Ovary (tissue), 9 donors: ENCODE results near the gene DIRAS1. TPM values are rescaled to one million over a fixed set of nuclear protein-coding genes. Genes with fewer than 3 reads are reported as not detected.

Source experiments
- DNase-seq, 5 donors: peaks; one replicate each; pipeline ENCODE4 v3.0.0-alpha.2; 2019 to 2020
- H3K27ac ChIP-seq, 2 donors: fragments of 200-600 bp; one replicate each; pipeline versions ENCODE4 v1.5.1 to v1.8.0; 2019 to 2022
- H3K27me3 ChIP-seq: fragments of 200-600 bp; one replicate; pipeline ENCODE4 v1.8.0; 2022
- H3K36me3 ChIP-seq: fragments of 200-600 bp; sonication (generic); one replicate; pipeline ENCODE4 v1.5.1; 2019
- H3K4me1 ChIP-seq: one replicate; pipeline ENCODE4 v1.8.1; 2013; ENCODE audit warnings: mild to moderate bottlenecking, moderate library complexity; ENCODE audit not compliant: insufficient read depth
- H3K4me3 ChIP-seq: fragments of 200-600 bp; sonication (generic); one replicate; pipeline ENCODE4 v1.5.1; 2017
- H3K9me3 ChIP-seq, 2 donors: fragments of 200-600 bp in 1 of 2; sonication (generic) in 1 of 2; one replicate each; pipeline versions ENCODE4 v1.5.1 to v1.8.1; 2013 to 2019; ENCODE audit warnings: mild to moderate bottlenecking in 1 of 2, moderate library complexity in 1 of 2
- CTCF ChIP-seq, 3 donors: fragments of 450-650 bp in 2 of 3; fragments of 200-600 bp in 1 of 3; IDR thresholded peaks; one replicate each; pipeline versions ENCODE4 v1.5.1 to v1.8.0; 2016 to 2022; ENCODE audit warnings: antibody characterized with exemption in 3 of 3, mild to moderate bottlenecking in 1 of 3
- EP300 ChIP-seq: sonication (generic); formaldehyde crosslinking; IDR thresholded peaks from one replicate; pipeline ENCODE4 v1.6.1; 2017; ENCODE audit warnings: antibody characterized with exemption
- POLR2A ChIP-seq: fragments of 450-650 bp; IDR thresholded peaks from one replicate; pipeline ENCODE4 v1.6.1; 2017; ENCODE audit warnings: antibody characterized with exemption, mild to moderate bottlenecking, moderate library complexity
- WGBS, 3 donors: extraction: QIAGEN DNeasy Blood & Tissue Kit in 1 of 3; methylation state at CpG; one replicate each; pipeline versions ENCODE4 v1.1.5 to v1.1.7; 2013 to 2017; 5-methylcytosine and 5-hydroxymethylcytosine counted together
- intact Hi-C, 4 donors: fragments of 100-400 bp; cut with DNase I; formaldehyde crosslinking; loops; one replicate each; pipeline versions ENCODE4 v1.11.0 to v1.15.1; 2022 to 2023
- polyA plus RNA-seq, 2 donors: library from polyadenylated mRNA; stranded (reverse); fragments of 200-250 nt in 1 of 2; fragments of 350-450 nt in 1 of 2; fragmentation: Illumina TruSeq in 1 of 2; extraction: RNeasy Lipid Tissue Mini Kit (QIAGEN cat#74804) in 1 of 2; gene quantifications; one replicate each; pipeline ENCODE4 v1.2.3, GENCODE V29; 2013 to 2014
- total RNA-seq, 7 donors: library from RNA; depleted of rRNA in 2 of 7; stranded (reverse); fragments of >200 nt in 2 of 7; fragmentation: NEBNext Ultra II Directional in 3 of 7; extraction: Animal tissue kit (Norgen Biotek cat#: 25700) in 3 of 7; gene quantifications; one replicate each; pipeline versions ENCODE4 v1.1.0 to v1.2.4, GENCODE V29; 2016 to 2023
- donor health status: DM: no; HTN: no; CAD: no; lungs with moderate emphysema.
- donor health status: DM: no; HTN: no; CAD: no.
- donor health status: Bipolar disorder and iron deficiency.
- donor health status: DM: yes; HTN: yes; CAD: no.
- donor health status: DM: no; HTN: no; CAD: no.
- donor health status: DM: yes; HTN: yes; CAD: no.

Gene DIRAS1
- total and polyA plus RNA-seq, 9 donors, result 0.24 to 16.0 (median 5.7) TPM

GRCh38 chr19:2756921-2757881, 36.0 kb upstream of the DIRAS1 start:
- DNase-seq, result no peak
- Histone ChIP-seq H3K27me3 (no peaks in the 10 kb centered on the region), H3K4me3 (no peak overlapping the region), H3K27ac (no peak overlapping the region), H3K4me1 (no peaks in the 10 kb centered on the region), H3K9me3 (no peaks in the 10 kb centered on the region), H3K36me3 (no peaks in the 10 kb centered on the region)
- WGBS, 3 donors, result 91 to 93% (median 92%) methylated on average over 48 of the region's 48 CpGs
- intact Hi-C loops, result no loop called here
- TF ChIP-seq EP300, result no peak

GRCh38 chr19:2756477-2756876, 35.3 kb upstream of the DIRAS1 start:
- no peaks in the 10 kb centered on the region for H3K27me3 ChIP-seq
- no peak for DNase-seq
- no peaks in the 10 kb centered on the region for H3K4me1 ChIP-seq
- 78 to 88% (median 82%) methylated on average over 8 of the region's 8 CpGs for WGBS, 3 donors
- H3K9me3 ChIP-seq, result no peaks in the 10 kb centered on the region
- no peaks in the 10 kb centered on the region for H3K36me3 ChIP-seq
- no peak overlapping the region for H3K27ac ChIP-seq
- H3K4me3 ChIP-seq, result no peak overlapping the region
- TF ChIP-seq POLR2A (no peak), CTCF (IDR thresholded peaks at IDR 0.05) (no peak), EP300 (no peak)
- intact Hi-C loops, result no loop called here

GRCh38 chr19:2755811-2756210, 34.6 kb upstream of the DIRAS1 start:
- no peaks in the 10 kb centered on the region for H3K27me3 ChIP-seq
- TF ChIP-seq CTCF (IDR thresholded peaks at IDR 0.05), result no peak
- no peak for TF ChIP-seq EP300
- no peak for TF ChIP-seq POLR2A
- H3K4me1 ChIP-seq, result no peaks in the 10 kb centered on the region
- DNase-seq, result no peak
- no peak overlapping the region for H3K4me3 ChIP-seq
- 80 to 89% (median 88%) methylated on average over 16 of the region's 16 CpGs for WGBS, 3 donors
- intact Hi-C loops, result no loop called here
- no peak overlapping the region for H3K27ac ChIP-seq
- H3K36me3 ChIP-seq, result no peaks in the 10 kb centered on the region
- H3K9me3 ChIP-seq, result no peaks in the 10 kb centered on the region

GRCh38 chr19:2755448-2755705, 34.2 kb upstream of the DIRAS1 start:
- WGBS, 3 donors, result 85 to 90% (median 86%) methylated on average over 16 of the region's 16 CpGs

More at GRCh38 chr19:2755448-2755705, 34.2 kb upstream of the DIRAS1 start:
- intact Hi-C loops, result no loop called here
- no peaks in the 10 kb centered on the region for H3K4me1 ChIP-seq
- H3K27me3 ChIP-seq, result no peaks in the 10 kb centered on the region
- H3K9me3 ChIP-seq, result no peaks in the 10 kb centered on the region
- H3K27ac ChIP-seq, result no peak overlapping the region
- no peak overlapping the region for H3K4me3 ChIP-seq
- DNase-seq, result no peak
- no peaks in the 10 kb centered on the region for H3K36me3 ChIP-seq
- TF ChIP-seq POLR2A, result no peak
- no peak for TF ChIP-seq EP300
- TF ChIP-seq CTCF (IDR thresholded peaks at IDR 0.05), result no peak
